Peyer's patch (tissue), 4 donors: ENCODE results near the gene TRIM23.

Experiments used
- POLR2A ChIP-seq, 2 donors: fragments of 450-650 bp; IDR thresholded peaks; one replicate each; pipeline ENCODE4 v1.5.1; 2017; ENCODE audit warnings: antibody characterized with exemption in 2 of 2, mild to moderate bottlenecking in 2 of 2, moderate library complexity in 2 of 2
- TF ChIP-seq, protein P1 (sequence below), 6 experiments: fragments of 450-650 bp in 4 of 6; fragments of 200-600 bp in 2 of 6; sonication (generic) in 1 of 6; IDR thresholded peaks; one replicate each; pipeline ENCODE4 v1.5.1; 2017 to 2019; ENCODE audit warnings: antibody characterized with exemption in 6 of 6, mild to moderate bottlenecking in 3 of 6, moderate library complexity in 1 of 6

DNA sequence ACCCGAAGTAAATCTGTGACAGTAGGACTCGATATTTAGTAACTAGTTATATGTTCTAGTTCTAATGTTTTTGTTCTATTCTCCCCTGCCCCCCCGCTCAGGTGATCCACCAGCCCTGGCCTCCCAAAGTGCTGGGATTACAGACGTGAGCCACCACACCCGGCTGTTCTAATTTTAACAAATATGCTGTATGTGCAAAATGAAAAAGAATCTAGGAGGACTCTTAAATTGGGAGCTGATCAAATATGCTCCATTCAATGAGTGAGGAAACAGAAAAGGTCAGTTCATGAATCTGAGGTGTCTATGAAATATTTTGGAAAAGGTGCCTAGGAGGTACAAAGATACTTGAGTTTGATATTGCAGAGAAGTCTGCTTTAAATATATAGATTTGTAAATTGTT is 78.0 kb downstream of the TRIM23 start:
- TF ChIP-seq, protein P1, sequence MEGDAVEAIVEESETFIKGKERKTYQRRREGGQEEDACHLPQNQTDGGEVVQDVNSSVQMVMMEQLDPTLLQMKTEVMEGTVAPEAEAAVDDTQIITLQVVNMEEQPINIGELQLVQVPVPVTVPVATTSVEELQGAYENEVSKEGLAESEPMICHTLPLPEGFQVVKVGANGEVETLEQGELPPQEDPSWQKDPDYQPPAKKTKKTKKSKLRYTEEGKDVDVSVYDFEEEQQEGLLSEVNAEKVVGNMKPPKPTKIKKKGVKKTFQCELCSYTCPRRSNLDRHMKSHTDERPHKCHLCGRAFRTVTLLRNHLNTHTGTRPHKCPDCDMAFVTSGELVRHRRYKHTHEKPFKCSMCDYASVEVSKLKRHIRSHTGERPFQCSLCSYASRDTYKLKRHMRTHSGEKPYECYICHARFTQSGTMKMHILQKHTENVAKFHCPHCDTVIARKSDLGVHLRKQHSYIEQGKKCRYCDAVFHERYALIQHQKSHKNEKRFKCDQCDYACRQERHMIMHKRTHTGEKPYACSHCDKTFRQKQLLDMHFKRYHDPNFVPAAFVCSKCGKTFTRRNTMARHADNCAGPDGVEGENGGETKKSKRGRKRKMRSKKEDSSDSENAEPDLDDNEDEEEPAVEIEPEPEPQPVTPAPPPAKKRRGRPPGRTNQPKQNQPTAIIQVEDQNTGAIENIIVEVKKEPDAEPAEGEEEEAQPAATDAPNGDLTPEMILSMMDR (IDR thresholded peaks at IDR 0.05), result no peak
- no peak for TF ChIP-seq POLR2A (IDR thresholded peaks at IDR 0.05)
